Measurements from ENCODE around the gene MINDY2. TPM values are rescaled to one million over a fixed set of nuclear protein-coding genes. Genes with fewer than 3 reads are reported as not detected.
A peak's percentile ranks its signal among the peaks of the same experiment; 100 is the strongest.

The MINDY2 gene
- total and polyA plus RNA-seq, 2 of the 8 experiments (the other 6 are each of a cell fraction or from before 2014, with no cell fraction given) = 3.1 to 25.7 TPM

- TF ChIP-seq CTCF (IDR thresholded peaks at IDR 0.05; ENCODE audit: control extremely low read depth in 1 of 3, insufficient read depth in 1 of 3, low read depth in 1 of 3, low read length in 3 of 3) (peak in 1 of 3 experiments; percentile 13; a peak in 1 of 4 replicates), SIX5 (IDR thresholded peaks at IDR 0.05; ENCODE audit: low read depth, low read length) (no peak), RFX5 (IDR thresholded peaks at IDR 0.05; ENCODE audit: borderline replicate concordance, low read depth, low read length) (no peak), RNF2 (IDR thresholded peaks at IDR 0.05; ENCODE audit: borderline replicate concordance, low read depth, low read length, missing control alignments, poor library complexity, severe bottlenecking) (no peak), FOSL1 (IDR thresholded peaks at IDR 0.05; ENCODE audit: insufficient read depth, low read depth, low read length) (no peak), NANOG (IDR thresholded peaks at IDR 0.05; ENCODE audit: insufficient read depth, low read depth, low read length, poor library complexity, severe bottlenecking) (no peak), SIRT6 (IDR thresholded peaks at IDR 0.05; ENCODE audit: low read length) (no peak), JUND (IDR thresholded peaks at IDR 0.05; ENCODE audit: low read length) (no peak), YY1 (IDR thresholded peaks at IDR 0.05; ENCODE audit: low read depth, low read length) (no peak)
These were observed 21.4 kb upstream of the MINDY2 start, which contains the start of gene ADAM10 (continued) for GRCh38 chr15:58749532-58750337.

Measured in H1 (cell line).